Measurements from ENCODE around the gene VILL.
"Not testable (repeated sequence)": the region's sequence is repeated elsewhere in the genome, so short reads cannot be mapped to it uniquely, and the experiment has no call there.

VILL gene

GRCh38 chr3:38019658-38020341 lies 29.2 kb downstream of the VILL start:
- DNase-seq = no peak

GRCh38 chr3:38020342-38020726 lies 29.7 kb downstream of the VILL start:
- no peak for DNase-seq

GRCh38 chr3:38021196-38021595 lies 30.6 kb downstream of the VILL start:
- DNase-seq = no peak

- no peak for DNase-seq
These were observed 31.7 kb downstream of the VILL start for GRCh38 chr3:38022301-38022700.

GRCh38 chr3:38022896-38023709 lies 32.5 kb downstream of the VILL start:
- no peak for DNase-seq

GRCh38 chr3:38026856-38027255 lies 36.3 kb downstream of the VILL start:
- no peak for DNase-seq

- DNase-seq = no peak
These were observed 37.2 kb downstream of the VILL start for GRCh38 chr3:38027466-38028465.

GRCh38 chr3:38028621-38029361 lies 38.2 kb downstream of the VILL start:
- no peak for DNase-seq

GRCh38 chr3:38029400-38030125 lies 39.0 kb downstream of the VILL start, which contains the start of gene PLCD1:
Gene PLCD1 (minus strand): TSS chr3:38029642. CDS start chr3:38029539, 103 bp downstream.
- peak; percentile 13 for DNase-seq

- DNase-seq = no peak
These were observed 39.8 kb downstream of the VILL start for GRCh38 chr3:38030126-38031021.

- DNase-seq = peak; percentile 2
These were observed 40.7 kb downstream of the VILL start for GRCh38 chr3:38031022-38031994.

GRCh38 chr3:38032328-38032865 lies 41.8 kb downstream of the VILL start:
- DNase-seq = no peak

GRCh38 chr3:38033586-38033985 lies 43.0 kb downstream of the VILL start:
- not testable (repeated sequence) for DNase-seq

- DNase-seq = not testable (repeated sequence)
These were observed 43.7 kb downstream of the VILL start for GRCh38 chr3:38034335-38034734.

- no peak for DNase-seq
These were observed 45.7 kb downstream of the VILL start for GRCh38 chr3:38036286-38036685.

GRCh38 chr3:38036906-38037305 lies 46.3 kb downstream of the VILL start:
- no peak for DNase-seq

- no peak for DNase-seq
These were observed 47.9 kb downstream of the VILL start for GRCh38 chr3:38038447-38038911.

- DNase-seq = peak; percentile 64
These were observed 48.7 kb downstream of the VILL start, which contains the start of gene DLEC1 for GRCh38 chr3:38039101-38039898. Gene DLEC1 (plus strand): TSS chr3:38039208. CDS start chr3:38039226, 18 bp downstream.

Measured in NCI-H69 (cell line).